ENCODE measurements around the gene CLASP1. TPM values are rescaled to one million over a fixed set of nuclear protein-coding genes. Genes with fewer than 3 reads are reported as not detected.

Gene CLASP1
- total and polyA plus RNA-seq, 2 experiments from 2014 or later, result 16.6 to 56.3 TPM

GRCh38 chr2:121287956-121288355, 361.3 kb downstream of the CLASP1 start:
- H3K9me3 Mint-ChIP-seq, result no peaks in the 10 kb centered on the region
- no peak overlapping the region for H3K4me3 ChIP-seq
- H3K27ac ChIP-seq (ENCODE audit: low read depth), result no peak overlapping the region
- no peaks in the 10 kb centered on the region for H4K20me1 ChIP-seq (replicated peaks; ENCODE audit: insufficient read depth)
- H3K4me1 ChIP-seq (ENCODE audit: insufficient read depth), result peaks cover 7% of the 10 kb centered on the region
- peaks cover 36% of the 10 kb centered on the region for H3K27me3 Mint-ChIP-seq (ENCODE audit: insufficient read depth, low read depth, poor library complexity)
- H3K36me3 ChIP-seq (ENCODE audit: insufficient read depth), result no peaks in the 10 kb centered on the region
- H2AFZ ChIP-seq, result no peak overlapping the region
- no peak for TF ChIP-seq JUNB (IDR thresholded peaks at IDR 0.05; ENCODE audit: unreplicated experiment)
- no peak for TF ChIP-seq ZNF462 (CRISPR knock-in tag; IDR thresholded peaks at IDR 0.05)
- TF ChIP-seq ZNF331 (CRISPR knock-in tag; IDR thresholded peaks at IDR 0.05; ENCODE audit: low read depth), result no peak
- TF ChIP-seq EZH2phosphoT487 (IDR thresholded peaks at IDR 0.05; ENCODE audit: unreplicated experiment), result no peak
- no peak for TF ChIP-seq STAT1 (IDR thresholded peaks at IDR 0.05; ENCODE audit: unreplicated experiment)
- no peak for TF ChIP-seq CREB1 (CRISPR knock-in tag; IDR thresholded peaks at IDR 0.05; ENCODE audit: low read depth)
- no peak for TF ChIP-seq REST (IDR thresholded peaks at IDR 0.05; ENCODE audit: unreplicated experiment)
- no peak for TF ChIP-seq NANOG (IDR thresholded peaks at IDR 0.05; ENCODE audit: borderline replicate concordance)
- TF ChIP-seq CTCF (conservative IDR thresholded peaks at IDR 0.05; ENCODE audit: low read depth in 2 of 2), result no peak
- no peak for TF ChIP-seq ZNF114 (CRISPR knock-in tag; IDR thresholded peaks at IDR 0.05)
- no peak for TF ChIP-seq POLR2AphosphoS5 (IDR thresholded peaks at IDR 0.05; ENCODE audit: low read depth)
- TF ChIP-seq EZH2 (IDR thresholded peaks at IDR 0.05; ENCODE audit: low read depth, unreplicated experiment), result no peak
- no peak for TF ChIP-seq ETS1 (IDR thresholded peaks at IDR 0.05)
- no peaks in the 10 kb centered on the region for H3F3A ChIP-seq (replicated peaks; ENCODE audit: low read depth)
- no peaks in the 10 kb centered on the region for H3K79me2 ChIP-seq (replicated peaks; ENCODE audit: insufficient read depth)
- no peak for DNase-seq (ENCODE audit: low spot score)
- peaks cover 16% of the 10 kb centered on the region for H3K4me1 Mint-ChIP-seq
- H3K27me3 ChIP-seq (ENCODE audit: insufficient read depth), result peaks cover 26% of the 10 kb centered on the region
- no peaks in the 10 kb centered on the region for H3K9me2 ChIP-seq (ENCODE audit: insufficient read depth)
- no peak overlapping the region for H3K27ac Mint-ChIP-seq
- ATAC-seq, result no peak
- H3K4me2 ChIP-seq, result no peak overlapping the region
- no peak overlapping the region for H3K4me3 Mint-ChIP-seq
- no peaks in the 10 kb centered on the region for H3K36me3 Mint-ChIP-seq (ENCODE audit: low read depth)
